Cortex of kidney (tissue), 1 donor: ENCODE data around the gene TRIM24.
"Not testable (repeated sequence)": the region's sequence is repeated elsewhere in the genome, so short reads cannot be mapped to it uniquely, and the experiment has no call there.

Source experiments
- DNase-seq: peaks from one replicate; lab custom pipeline; 2025; lab: John Stamatoyannopoulos, UW

Gene TRIM24

DNA sequence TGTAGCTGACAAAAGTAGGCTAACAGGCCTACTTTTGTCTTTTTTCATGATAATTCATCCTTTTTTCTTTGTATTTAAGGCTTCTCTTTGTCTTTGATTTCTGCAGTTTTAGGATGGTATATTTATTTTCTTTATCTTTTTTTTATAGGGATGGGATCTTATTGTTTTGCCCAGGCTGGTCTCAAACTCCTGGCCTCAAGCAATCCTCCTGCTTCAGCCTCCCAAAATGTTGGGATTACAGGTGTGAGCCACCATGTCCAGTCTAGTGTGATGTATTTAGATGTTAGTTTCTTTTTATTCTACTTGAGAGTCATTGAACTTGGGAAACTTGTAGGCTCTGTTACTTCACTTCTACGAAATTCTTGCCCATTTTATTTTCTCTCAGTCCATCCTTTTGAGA is 35.4 kb downstream of the TRIM24 start:
- DNase-seq, result no peak

- no peak for DNase-seq
Measured at GRCh38 chr7:138499340-138499739, 39.3 kb downstream of the TRIM24 start.

GRCh38 chr7:138500303-138500702 is 40.2 kb downstream of the TRIM24 start:
- DNase-seq, result not testable (repeated sequence)

DNA sequence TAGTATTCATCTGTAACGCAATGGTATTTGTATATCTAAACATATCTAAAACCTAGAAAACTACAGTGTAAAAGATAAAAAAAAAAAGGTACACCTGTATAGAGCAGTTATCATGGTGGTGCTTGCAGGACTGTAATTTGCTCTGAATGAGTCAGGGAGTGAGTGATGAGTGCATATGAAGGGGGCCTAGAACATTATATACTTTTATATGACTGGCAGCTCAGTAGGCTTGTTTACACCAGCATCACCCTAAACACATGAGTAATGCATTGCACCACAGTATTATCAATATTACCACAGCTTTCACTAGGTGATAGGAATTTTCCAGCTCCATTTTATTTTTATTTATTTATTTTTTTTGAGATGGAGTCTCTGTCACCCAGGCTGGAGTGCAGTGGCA is 40.8 kb downstream of the TRIM24 start:
- no peak for DNase-seq

- no peak for DNase-seq
Measured at GRCh38 chr7:138502023-138502767, 42.1 kb downstream of the TRIM24 start.

DNA sequence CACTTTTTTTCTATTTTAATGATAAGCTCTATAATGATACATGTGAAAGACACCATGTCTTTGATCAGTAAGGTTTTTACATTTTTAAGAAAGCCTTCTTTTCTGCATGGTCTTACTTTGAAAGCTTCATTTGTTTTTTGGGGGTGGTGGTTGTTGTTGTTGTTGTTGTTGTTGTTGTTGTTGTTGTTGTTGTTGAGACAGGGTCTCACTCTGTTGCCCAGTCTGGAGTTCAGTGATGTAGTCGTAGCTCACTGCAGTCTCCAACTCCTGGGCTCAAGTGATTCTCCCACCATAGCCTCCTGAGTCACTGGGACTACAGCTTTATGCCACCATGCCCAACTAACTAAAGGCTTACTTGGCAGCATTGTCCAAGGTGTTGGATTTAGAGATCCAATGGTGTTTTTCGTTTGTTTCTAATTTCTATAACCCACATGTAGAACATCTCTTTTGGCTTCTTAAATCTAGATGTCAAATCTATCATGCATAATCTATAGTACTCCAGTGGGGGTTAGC is 45.4 kb downstream of the TRIM24 start:
- DNase-seq, result no peak

DNA sequence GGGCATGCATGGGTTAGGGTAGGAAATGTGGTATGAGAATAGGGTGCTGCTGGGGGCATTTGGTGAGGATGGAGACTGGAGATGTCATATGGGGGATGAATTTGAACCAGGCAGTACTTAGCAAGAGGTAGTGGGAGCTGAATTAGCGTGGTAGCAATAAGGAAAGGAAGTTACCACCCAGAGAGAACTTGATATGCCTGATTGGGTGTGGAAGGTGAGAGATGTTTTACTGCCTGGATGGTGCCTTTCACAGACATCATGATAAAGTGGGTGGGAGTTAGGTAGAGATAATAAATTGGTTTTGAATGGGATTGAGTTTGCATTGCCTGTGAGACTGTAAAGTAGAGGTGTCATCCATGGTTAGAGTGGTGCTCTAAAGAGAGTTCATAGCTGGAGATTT is 46.7 kb downstream of the TRIM24 start:
- DNase-seq, result no peak

DNA sequence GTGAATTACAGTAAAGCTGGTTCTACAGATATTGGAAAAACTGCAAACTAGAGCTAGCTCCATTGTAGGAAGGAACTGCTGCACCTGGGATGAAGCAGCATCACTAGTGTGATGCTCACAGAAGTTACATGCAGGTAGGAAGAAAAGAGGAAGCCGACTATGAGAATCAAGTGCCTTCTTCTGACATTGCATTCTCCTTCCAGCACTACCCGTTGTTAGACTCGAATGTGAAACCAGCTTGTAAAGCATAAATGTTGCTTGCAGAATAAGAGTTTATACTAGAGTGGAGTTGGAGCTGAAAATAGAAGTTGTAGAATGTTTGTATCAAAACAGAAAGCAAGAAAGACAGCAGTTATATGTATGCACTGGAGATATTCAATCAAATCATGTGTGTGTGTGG is 49.9 kb downstream of the TRIM24 start:
- no peak for DNase-seq

- no peak for DNase-seq
Measured at GRCh38 chr7:138512092-138512858, 52.2 kb downstream of the TRIM24 start.

GRCh38 chr7:138512885-138513284 is 52.8 kb downstream of the TRIM24 start:
- no peak for DNase-seq

DNA sequence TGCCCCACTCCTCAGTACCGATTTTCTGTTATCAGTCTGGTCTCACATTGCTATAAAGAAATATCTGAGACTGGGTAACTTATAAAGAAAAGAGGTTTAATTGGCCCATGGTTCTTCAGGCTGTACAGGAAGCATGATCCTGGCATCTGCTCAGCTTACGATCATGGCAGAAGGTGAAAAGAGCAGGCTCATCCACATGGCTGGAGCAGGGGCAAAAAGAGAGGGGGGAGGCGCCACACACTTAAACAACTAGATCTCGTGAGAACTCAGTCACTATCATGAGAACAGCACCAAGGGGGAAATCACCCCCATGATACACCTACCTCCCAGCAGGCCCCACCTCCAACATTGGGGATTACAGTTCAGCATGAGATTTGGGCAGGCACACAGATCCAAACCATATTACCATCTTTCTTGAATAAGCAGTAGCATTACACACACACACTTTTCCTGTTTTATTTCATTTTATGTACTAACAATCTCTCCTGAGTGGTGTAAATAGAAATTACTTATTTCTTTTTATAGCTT is 53.3 kb downstream of the TRIM24 start:
- no peak for DNase-seq

DNA sequence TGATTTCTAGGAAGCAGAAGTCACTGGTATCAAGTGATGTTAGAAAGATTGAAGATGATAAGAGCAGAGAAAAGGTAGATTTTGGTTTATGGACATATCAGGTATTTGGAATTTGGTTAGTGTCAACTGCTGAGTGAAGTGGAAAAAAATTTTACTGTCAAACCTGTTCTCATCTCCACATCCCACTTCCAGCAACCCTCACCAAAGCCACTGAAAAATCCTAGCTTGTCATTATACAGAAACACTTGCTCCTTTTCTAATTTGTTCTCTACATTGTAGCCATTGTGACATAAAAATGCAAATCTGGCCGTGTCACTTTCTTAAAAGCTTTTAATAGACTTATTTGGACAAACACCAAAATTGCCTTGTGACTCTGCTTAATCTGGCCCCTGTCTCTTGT is 54.0 kb downstream of the TRIM24 start:
- DNase-seq, result no peak

DNA sequence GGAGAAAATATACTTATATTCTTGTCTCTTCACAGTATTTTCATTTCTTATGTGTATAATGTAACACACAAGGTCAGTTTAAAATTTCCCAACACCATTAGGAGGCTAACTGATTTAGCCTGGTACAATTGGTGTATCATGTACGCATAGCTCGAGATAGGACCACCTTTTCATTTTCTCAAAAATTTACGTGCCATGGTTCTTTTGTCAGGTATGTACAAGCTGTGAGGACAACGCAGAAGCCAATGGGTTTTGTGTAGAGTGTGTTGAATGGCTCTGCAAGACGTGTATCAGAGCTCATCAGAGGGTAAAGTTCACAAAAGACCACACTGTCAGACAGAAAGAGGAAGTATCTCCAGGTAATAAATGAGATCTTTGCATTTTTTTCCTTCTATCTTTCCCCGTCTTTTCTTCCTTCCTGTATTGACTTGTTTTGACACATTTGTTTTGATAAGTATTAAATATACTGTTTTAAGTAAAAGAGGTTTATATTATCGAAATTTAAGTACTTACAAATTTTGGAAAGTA is 55.0 kb downstream of the TRIM24 start:
- no peak for DNase-seq

GRCh38 chr7:138519061-138519798 is 59.2 kb downstream of the TRIM24 start:
- no peak for DNase-seq

GRCh38 chr7:138520742-138521141 is 60.7 kb downstream of the TRIM24 start:
- DNase-seq, result no peak

DNA sequence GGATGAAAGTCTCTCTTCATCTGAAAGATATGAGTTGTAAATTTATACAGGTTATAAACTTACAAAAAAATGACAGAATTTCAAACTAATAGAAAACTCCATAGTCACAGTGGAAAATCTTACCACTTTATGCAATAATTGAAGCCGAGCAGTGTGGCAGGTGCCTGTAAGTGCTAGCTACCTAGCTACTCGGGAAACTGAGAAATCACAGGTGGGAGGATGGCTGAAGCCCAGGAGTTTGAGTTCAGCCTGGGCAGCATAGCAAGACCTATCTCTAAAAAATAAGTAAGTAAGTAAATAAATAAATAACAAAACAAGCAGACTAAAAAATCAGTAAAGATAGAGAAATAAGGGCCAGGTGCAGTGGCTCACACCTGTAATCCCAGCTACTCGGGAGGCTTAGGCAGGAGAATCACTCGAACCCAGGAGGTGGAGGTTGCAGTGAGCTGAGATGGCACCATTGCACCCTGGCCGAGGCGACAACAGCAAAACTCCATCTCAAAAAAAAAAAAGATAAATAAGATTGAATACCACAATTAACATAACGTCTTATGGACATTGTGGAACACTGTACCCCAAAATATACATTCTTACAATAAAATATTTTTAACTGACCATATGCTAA is 61.9 kb downstream of the TRIM24 start:
- no peak for DNase-seq

DNA sequence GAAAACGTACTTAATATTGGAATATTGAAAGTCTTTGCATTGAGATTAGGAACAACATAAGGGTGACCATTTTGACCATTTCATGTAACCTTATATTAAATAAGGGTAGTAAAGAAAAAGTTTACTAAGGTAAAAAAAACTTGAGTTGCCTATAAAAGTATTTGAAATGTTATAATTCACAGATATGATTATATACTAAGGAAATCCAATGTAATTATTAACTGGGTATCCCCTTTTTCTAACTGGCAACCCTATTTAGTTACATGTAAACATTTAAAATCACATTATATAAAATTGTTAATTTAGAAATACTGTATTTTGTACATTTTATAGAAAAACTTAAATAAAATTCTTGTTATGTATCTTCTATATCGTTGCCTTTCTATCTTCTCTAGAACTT is 64.2 kb downstream of the TRIM24 start:
- DNase-seq, result no peak

DNA sequence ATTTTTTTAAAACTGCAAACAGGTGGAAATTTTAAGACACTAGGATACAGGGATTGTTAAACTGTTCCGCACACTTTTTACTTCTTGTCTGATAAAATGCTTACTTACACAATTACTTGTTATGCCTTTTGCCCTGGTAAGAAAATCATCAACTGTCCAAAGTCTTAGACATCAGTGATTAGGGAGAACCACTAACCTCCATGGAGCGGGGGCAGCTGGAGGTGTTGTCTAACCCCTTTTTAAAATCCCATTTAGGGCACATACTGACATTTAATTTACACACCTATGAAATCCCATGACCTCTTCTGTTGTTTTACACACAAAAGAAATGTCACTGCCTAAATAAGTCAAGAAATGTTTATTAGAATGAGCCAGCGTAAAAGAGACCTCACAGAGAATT is 65.7 kb downstream of the TRIM24 start:
- no peak for DNase-seq

DNA sequence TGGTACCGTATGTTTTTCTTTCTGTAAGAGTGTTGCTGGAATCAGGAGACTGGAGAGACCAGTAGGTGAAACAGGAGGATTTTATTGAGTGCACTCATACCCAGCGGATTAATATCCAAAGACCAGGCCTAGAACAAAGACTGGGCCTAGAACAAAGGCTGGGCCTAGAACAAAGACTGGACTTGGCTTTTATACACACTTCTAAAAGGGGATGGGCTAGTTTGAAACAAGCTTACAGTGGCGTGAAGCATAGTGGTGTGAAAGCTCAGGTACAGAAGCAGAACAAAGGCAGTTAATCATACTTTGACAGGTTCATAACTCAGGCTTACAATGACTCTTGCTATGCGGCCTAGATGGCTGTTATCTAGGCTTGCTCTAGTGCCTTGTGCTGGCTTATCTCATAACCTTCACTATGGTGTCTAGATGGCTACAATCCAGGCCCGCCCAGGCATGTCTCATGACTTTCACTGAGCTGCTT is 67.7 kb downstream of the TRIM24 start:
- no peak for DNase-seq

- DNase-seq, result not testable (repeated sequence)
Measured at GRCh38 chr7:138536833-138537232, 76.8 kb downstream of the TRIM24 start.

GRCh38 chr7:138538518-138538917 is 78.5 kb downstream of the TRIM24 start:
- DNase-seq, result no peak
